IPS-NIHi7 (cell line): ENCODE data around the gene TRIM9.

Experiments used
- DNase-seq: peaks from one replicate; pipeline ENCODE4 v3.0.0; 2012; ENCODE audit warnings: mixed read lengths; ENCODE audit errors: extremely low spot score

TRIM9 gene

DNA sequence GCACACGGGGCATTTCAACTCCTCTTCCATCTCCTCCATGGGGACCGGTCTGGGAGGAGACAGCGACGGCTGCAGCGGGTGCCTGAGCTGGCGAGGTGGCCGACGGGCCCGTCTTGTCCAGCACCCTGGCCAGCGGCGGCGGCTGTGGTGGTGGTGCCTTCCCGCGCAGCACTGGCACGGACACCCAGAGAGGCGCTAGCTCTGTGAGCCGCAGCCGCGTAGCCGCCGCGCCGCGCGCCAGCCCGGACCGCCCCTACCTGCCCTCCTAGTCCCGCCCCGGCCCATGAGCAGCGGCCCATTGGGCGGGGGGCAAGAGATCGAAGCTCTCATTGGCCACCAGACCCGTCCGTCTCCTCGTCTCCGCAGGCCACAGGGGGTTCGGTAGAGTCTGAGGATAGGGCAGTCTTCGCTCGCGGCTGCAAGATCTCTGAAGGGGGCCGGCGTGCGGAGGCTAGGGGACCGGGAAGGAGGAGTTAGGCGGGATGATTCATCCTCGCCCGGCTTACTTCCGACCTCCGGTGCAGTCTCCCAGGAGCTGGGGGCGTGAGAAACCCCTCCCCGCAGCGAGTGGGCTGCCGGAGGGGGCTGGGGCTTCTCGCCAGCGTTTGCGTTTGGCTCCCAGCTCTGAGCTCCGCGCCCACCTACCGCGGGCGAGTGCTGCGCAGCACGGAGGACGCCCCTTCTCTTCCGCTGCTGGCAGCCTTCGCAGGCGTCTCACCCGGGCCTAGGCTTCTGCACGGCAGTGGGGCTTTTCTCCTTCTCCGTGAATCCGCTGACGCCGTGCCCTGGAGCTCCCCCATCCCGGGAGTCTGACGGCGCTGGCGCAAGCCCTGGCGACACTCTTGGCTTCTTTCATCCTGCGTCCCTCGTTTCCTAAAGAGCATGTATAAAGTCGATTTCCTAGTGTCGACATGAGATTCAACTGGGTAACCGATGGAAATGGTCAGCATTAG lies at the start of gene TRIM9:
Gene TRIM9 (minus strand): TSS at position 205 of the 953 bp plus-strand sequence. CDS start 166 bp downstream, at position 39.
- DNase-seq: peak; percentile 99

DNA sequence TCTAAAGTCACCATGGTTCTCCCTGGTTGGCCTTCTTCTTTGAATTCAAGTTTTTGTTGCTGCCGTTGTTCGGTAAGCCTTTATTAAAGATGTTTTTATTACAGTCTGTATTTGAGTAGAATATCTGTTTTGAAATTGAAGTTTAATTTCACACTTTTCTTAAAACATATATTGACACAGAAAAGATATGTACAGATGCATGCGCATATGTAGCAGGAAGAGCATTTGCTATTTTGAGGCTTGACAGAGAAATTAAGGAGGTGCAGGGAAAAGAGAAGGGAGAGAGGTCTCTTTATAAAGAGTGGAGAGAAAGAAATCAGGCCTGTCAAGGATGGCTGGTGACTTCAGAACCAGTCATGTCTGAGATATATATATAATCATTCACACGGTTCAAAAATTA lies 46.0 kb upstream of the TRIM9 start:
- DNase-seq: no peak

DNA sequence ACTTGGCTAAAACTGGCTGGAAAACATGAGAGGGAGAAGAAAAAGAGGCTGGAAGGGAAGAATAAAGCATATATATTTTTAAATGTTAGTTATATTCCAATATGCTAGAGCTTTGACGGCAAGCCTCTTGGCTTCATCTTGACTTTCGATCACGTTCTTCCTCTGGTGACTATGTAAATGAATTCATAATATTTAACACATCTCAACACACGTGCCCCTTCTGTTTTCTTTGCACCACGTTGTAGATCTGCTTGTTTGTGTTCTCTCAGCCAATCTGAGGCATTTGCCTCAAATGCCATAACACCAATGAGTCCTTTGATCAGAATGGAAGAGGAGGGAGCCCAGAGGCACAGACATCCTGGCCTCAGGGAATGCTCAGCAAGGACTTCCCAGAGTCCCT lies 45.4 kb upstream of the TRIM9 start:
- DNase-seq: no peak

DNA sequence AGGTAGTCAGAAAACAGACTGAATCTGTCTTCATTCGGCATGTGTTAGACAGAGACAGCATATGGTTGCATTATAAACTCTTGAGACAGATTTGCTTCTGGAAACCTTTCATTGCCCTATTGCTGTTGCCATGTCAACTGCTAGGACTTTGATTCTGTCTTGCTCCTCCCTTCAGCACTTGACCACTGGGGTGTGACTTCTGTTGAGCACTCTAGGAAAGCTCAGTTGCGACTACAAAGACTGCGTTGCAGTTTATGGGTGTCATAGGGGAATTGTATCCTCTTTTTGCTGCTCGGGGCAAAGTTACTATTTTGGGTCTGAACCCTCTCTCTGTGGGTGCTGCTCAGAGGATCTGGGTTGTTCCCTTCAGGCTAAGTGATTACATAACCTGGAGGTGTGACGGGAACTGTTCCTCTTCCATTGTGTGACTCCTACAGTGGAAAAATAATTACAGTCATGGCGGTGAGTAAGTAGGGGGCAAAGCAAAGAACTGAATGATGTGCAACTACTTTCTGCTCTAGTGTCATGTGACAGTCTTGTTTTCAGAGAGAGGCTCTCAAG lies 44.3 kb upstream of the TRIM9 start:
- DNase-seq: no peak

- no peak for DNase-seq
These were observed 43.6 kb upstream of the TRIM9 start for GRCh38 chr14:51138404-51139103.

DNA sequence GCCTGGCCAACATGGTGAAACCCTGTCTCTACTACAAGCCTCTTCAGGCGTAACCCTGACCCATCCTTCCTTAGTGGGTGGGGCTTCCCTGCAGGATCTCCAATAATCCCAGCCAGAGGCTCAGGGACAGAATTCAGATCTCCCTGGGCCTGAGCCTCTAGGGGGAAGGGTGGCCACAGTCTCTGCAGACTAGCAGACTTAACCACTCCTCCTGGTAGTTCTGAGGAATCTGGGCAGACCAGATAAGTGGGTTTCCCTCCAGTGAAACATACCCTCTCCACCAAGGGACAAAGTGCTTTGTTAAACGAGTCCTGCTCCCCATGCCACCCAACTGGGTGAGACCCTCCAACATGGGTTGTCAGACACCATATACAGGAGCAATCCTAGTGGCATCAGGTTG lies 36.6 kb upstream of the TRIM9 start:
- DNase-seq: no peak

GRCh38 chr14:51129130-51129529 lies 34.2 kb upstream of the TRIM9 start:
- peak; percentile 36 for DNase-seq

DNA sequence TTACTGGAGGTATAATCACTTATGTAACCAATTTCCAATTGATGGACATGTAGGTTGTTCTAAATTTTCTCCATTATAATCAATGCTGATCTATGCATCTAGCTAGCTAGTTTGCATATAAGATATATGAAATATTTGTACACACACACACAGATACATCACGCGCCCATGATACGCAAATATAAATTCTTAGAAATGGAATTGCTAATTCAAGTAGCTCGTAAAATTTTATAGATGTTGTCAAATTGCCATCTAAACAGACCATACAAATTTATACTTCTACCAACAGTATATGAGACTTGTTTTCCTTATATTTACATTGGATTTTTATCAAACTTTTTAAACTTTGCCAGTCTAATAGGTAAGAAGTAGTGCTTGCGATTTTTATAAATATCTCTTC lies 29.1 kb upstream of the TRIM9 start:
- DNase-seq: no peak

DNA sequence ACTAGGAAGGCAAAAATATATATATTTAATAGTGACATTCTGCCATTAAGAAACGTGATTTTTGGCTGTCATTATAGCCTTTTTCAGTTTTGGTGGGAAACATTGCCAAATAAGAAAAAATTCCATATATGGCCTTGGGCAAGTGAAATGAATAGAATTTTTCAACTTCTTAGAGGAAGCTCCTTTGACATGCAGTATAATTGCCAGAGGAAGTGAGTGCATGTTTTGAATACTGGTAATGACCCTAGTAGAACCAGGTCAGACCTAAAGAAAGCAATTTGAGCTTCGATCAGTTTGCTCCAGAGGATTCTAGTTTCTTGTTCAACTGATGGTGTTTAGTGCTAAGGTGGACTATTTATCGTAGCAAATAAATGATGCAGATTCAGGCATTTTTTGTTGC lies 26.2 kb upstream of the TRIM9 start:
- DNase-seq: no peak

DNA sequence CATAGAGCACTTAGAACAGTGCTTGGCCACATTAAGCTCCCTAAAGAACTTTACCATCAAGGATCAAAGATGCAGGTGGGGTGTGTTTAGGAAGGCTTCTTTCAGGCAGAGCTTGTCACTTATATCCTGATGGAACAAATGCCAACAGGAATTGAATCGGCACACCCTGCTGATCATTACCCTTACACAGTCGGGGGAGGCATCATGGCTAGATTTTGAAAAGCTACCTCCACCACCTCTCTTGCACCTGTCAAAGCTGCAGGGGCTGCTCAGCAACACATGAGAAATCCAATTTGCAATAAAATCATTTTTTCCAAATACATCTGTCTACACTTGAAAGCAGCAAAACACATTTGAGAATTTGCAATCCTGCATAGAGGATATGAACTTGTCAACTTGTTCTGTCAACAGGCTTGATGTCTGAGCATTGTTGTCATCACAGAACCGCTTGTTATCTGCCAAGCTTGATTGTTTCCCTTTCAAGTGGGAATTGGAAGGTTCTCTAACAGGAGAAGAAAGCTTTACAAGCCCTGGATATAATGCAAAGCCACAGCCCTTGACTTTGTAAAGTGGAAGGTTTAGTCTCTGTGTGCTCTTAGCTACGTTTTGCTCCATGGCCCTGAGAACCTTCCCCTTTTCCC lies 24.6 kb upstream of the TRIM9 start:
- no peak for DNase-seq

GRCh38 chr14:51118993-51119392 lies 24.1 kb upstream of the TRIM9 start:
- DNase-seq: no peak

DNA sequence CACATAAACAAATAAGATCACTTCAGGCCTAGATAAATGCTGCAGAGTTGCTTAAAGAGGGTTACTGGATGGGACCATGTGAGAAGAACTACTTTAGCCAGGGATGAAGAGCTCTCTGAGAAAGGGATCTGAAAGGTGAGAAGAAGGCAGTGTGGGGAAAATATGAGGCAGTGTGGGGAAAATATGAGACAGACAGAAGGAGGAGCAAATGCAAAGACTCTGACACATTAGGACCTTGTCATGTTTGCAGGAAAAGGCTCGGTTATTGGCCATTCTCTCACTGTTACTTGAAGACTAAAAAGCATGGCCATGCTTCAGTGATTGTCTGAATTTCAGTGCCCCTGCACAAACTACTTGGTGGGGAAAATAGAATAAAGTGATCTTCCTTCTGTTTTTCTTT lies 22.7 kb upstream of the TRIM9 start:
- no peak for DNase-seq

DNA sequence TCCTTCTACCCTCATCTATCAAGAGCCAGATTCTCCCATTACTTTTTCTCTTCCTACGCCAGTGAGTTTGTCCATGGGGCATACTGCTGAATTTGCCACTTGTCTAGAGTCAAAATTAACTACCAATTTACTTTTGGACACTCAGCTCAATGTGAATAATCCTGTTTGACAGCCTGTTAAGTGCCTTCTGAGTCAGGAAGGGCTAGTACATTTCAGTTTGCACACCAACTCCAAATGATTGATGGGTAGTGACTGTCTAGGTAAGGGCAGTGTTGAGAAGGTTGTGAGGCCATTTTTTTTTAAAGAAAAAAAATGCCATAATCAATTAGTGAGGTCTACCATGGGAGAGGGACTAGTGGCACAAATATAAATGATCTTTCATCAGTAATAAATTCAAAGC lies 21.8 kb upstream of the TRIM9 start:
- DNase-seq: no peak

GRCh38 chr14:51109651-51110050 lies 14.7 kb upstream of the TRIM9 start:
- no peak for DNase-seq

DNA sequence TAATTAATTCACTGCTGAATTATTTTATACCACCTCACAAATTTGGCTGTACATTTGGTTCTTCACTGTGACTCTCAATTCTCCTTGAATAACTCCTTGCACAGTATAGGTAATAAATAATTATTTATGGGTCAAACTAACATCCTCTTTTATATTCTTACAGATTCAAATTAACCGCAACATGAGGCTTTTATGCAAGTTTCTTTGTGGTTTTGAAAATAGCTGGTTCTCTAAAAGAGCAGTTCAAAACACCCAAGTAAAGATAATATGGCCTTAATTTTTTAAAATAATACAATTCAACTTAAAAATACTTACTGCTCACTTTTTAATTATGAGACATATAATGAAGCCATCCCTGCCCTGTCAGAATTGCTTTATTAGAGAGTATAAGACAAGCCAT lies 12.9 kb upstream of the TRIM9 start:
- DNase-seq: no peak

- no peak for DNase-seq
These were observed 9.6 kb upstream of the TRIM9 start for GRCh38 chr14:51104467-51104866.

DNA sequence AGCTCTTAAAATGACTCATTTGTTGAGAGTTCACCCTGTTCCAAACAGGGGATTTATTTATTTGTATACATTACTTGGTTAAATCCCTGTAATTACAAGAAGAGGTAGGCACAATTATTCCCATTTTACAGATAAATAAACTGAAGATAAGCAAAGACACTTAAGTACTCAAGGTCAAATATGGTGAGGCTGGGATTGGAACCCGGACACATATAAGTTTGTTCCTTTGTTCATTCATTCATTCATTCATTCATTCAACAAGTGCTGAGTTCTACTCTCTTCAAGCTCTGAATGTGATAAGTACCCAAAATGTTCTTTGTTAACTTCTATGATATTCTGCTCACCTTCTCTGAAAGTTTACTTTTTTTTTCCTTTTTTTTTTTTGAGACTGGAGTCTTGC lies 2.4 kb upstream of the TRIM9 start:
- no peak for DNase-seq

GRCh38 chr14:51096870-51097269 lies 2.0 kb upstream of the TRIM9 start:
- DNase-seq: no peak

- no peak for DNase-seq
These were observed 1.2 kb upstream of the TRIM9 start for GRCh38 chr14:51095854-51096823.

- no peak for DNase-seq
These were observed 553 bp downstream of the TRIM9 start for GRCh38 chr14:51094282-51094821.
